ENCODE data around the gene DDAH2. TPM values are rescaled to one million over a fixed set of nuclear protein-coding genes. Genes with fewer than 3 reads are reported as not detected.
A peak's percentile ranks its signal among the peaks of the same experiment; 100 is the strongest.

Gene DDAH2
- polyA plus RNA-seq, 3 donors, result 29.8 to 56.0 (median 30.6) TPM

DNA sequence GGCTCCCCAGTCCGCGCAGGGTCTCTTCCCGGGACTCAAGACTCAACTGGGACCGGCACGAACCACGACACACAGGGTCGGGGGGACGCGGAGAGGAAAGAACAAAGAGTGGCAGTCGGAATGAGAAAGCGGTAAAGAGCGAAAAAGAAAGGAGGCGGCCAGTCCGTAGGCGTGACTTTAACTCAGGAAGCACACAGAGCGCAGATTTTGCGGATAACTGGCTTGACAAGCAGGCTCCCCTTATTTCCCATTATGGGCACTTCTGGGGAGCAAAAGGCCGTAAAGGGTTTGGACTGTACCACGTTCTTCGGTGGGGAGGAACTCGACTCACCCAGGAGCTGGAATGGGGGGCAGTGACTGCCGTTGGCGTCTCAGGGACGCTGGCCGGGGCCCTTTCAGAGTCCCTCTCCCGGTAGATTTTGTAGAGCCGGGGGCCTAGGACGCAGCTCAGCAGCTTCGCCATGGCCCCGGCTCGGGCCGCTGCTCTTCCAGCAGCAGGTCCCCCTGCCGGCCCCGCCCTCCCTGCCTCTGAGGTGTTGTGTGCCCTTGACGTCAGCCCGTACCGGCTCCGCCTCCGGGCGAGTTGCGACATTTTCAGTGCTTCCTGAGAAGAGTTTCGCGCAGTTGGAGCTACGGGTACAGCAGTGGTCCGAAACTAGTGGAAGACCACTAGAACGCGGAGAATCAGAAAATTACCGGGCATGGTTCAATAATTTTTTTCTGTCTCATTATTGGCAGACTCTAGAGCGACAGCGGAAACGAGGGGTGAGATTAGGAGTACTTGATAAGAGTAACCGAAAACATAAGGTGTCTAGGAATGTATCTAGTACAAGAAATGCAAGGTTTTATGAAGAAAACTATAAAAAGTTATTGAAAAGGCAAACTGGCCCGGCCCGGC is 26.0 kb downstream of the DDAH2 start, which contains the start of gene ABHD16A:
Gene ABHD16A (minus strand): TSS at position 506 of the 898 bp plus-strand sequence. CDS start 43 bp downstream, at position 463.
- peaks cover 23% of the 10 kb centered on the region for H3K4me1 Mint-ChIP-seq
- peak within 1 kb of the TSS; percentile 85 for H3K4me2 ChIP-seq (replicated peaks; ENCODE audit: extremely low read depth, low read length, poor library complexity, severe bottlenecking)
- peaks cover 16 to 32% of the 10 kb centered on the region in 2 donors for H3K36me3 ChIP-seq (replicated peaks in 1 of 2; ENCODE audit: control insufficient read depth in 1 of 2, insufficient read depth in 2 of 2, low read length in 2 of 2)
- peak within 1 kb of the TSS; percentile 99 to 100 (median 99) for H3K27ac Mint-ChIP-seq
- TF ChIP-seq, protein P1, sequence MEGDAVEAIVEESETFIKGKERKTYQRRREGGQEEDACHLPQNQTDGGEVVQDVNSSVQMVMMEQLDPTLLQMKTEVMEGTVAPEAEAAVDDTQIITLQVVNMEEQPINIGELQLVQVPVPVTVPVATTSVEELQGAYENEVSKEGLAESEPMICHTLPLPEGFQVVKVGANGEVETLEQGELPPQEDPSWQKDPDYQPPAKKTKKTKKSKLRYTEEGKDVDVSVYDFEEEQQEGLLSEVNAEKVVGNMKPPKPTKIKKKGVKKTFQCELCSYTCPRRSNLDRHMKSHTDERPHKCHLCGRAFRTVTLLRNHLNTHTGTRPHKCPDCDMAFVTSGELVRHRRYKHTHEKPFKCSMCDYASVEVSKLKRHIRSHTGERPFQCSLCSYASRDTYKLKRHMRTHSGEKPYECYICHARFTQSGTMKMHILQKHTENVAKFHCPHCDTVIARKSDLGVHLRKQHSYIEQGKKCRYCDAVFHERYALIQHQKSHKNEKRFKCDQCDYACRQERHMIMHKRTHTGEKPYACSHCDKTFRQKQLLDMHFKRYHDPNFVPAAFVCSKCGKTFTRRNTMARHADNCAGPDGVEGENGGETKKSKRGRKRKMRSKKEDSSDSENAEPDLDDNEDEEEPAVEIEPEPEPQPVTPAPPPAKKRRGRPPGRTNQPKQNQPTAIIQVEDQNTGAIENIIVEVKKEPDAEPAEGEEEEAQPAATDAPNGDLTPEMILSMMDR (IDR thresholded peaks at IDR 0.05), result no peak
- H4K20me1 ChIP-seq (ENCODE audit: insufficient read depth, low read length), result peaks cover 24% of the 10 kb centered on the region
- H3K27ac ChIP-seq (ENCODE audit: low read depth in 1 of 2, low read length in 2 of 2), result peak within 1 kb of the TSS; percentile 94 to 96
- peak within 1 kb of the TSS; percentile 76 for H2AFZ ChIP-seq (ENCODE audit: insufficient read depth, low read depth, low read length, poor library complexity, severe bottlenecking)
- no peaks in the 10 kb centered on the region for H3K9me3 Mint-ChIP-seq
- intact Hi-C loops (cut with micrococcal nuclease), result loop anchor here in 1 of 2 donors (2.0 to 5.0 kb wide), 2 partner anchors 24 to 36 kb away; partner anchors contain the start of genes CSNK2B and LY6G5B
- under 1% methylated on average over 53 of the region's 54 CpGs for WGBS (ENCODE audit: insufficient coverage)
- no peaks in the 10 kb centered on the region for H3K9me3 ChIP-seq (replicated peaks in 1 of 2; ENCODE audit: control insufficient read depth in 1 of 2, insufficient read depth in 1 of 2, low read length in 2 of 2)
- no peaks in the 10 kb centered on the region for H3K27me3 ChIP-seq (ENCODE audit: control insufficient read depth in 2 of 2, insufficient read depth in 2 of 2, low read length in 2 of 2)
- H3K36me3 Mint-ChIP-seq, result peaks cover 16 to 31% of the 10 kb centered on the region in 2 donors
- H3K9ac ChIP-seq (ENCODE audit: insufficient read depth, low read length, poor library complexity, severe bottlenecking), result peak within 1 kb of the TSS; percentile 82
- peak; percentile 96 to 97 (median 96) for DNase-seq
- peak within 1 kb of the TSS; percentile 98 to 100 for H3K4me3 Mint-ChIP-seq
- H3K27me3 Mint-ChIP-seq (ENCODE audit: low read depth in 3 of 3), result peaks cover 0 to 1% (median 0%) of the 10 kb centered on the region in 3 donors
- peaks cover 20 to 26% of the 10 kb centered on the region in 2 donors for H3K4me1 ChIP-seq (ENCODE audit: control insufficient read depth in 1 of 2, insufficient read depth in 2 of 2, low read length in 2 of 2)
- H3K79me2 ChIP-seq (ENCODE audit: insufficient read depth, low read length), result peaks cover 45% of the 10 kb centered on the region
- H3K4me3 ChIP-seq (replicated peaks in 1 of 3; ENCODE audit: low read depth in 2 of 3, low read length in 3 of 3), result peak within 1 kb of the TSS; percentile 92 to 98 (median 97)

DNA sequence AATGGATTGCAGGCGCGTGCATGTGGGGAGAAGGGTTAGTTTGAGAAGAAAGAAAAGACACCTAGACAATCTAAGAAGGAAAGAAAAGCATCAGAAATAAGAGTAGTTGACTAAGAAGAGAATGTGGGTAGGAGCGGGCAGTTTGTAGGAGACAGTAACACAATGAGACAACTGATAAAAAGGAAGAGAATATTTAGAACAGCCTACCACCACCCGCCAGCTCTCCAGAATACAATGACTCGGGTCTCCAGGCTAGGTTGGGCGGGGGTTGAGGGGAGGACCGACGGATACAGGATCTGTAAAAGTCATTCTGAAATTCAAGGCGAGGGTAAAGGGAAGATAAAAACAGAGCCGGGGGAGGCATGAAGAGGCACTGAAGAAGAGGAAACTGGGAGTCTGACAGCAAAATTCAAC is 26.7 kb downstream of the DDAH2 start:
- Histone ChIP-seq H3K4me3 (replicated peaks in 1 of 3; ENCODE audit: low read depth in 2 of 3, low read length in 3 of 3) (peak overlapping the region; percentile 92 to 98 (median 97)), H2AFZ (ENCODE audit: insufficient read depth, low read depth, low read length, poor library complexity, severe bottlenecking) (peak overlapping the region; percentile 76), H3K79me2 (ENCODE audit: insufficient read depth, low read length) (peaks cover 51% of the 10 kb centered on the region), H3K9me3 (replicated peaks in 1 of 2; ENCODE audit: control insufficient read depth in 1 of 2, insufficient read depth in 1 of 2, low read length in 2 of 2) (no peaks in the 10 kb centered on the region), H4K20me1 (ENCODE audit: insufficient read depth, low read length) (peaks cover 31% of the 10 kb centered on the region), H3K27me3 (ENCODE audit: control insufficient read depth in 2 of 2, insufficient read depth in 2 of 2, low read length in 2 of 2) (no peaks in the 10 kb centered on the region), H3K4me2 (replicated peaks; ENCODE audit: extremely low read depth, low read length, poor library complexity, severe bottlenecking) (peak overlapping the region; percentile 85), H3K9ac (ENCODE audit: insufficient read depth, low read length, poor library complexity, severe bottlenecking) (peak overlapping the region; percentile 82), H3K4me1 (ENCODE audit: control insufficient read depth in 1 of 2, insufficient read depth in 2 of 2, low read length in 2 of 2) (peaks cover 20 to 26% of the 10 kb centered on the region in 2 donors), H3K36me3 (replicated peaks in 1 of 2; ENCODE audit: control insufficient read depth in 1 of 2, insufficient read depth in 2 of 2, low read length in 2 of 2) (peaks cover 19 to 39% of the 10 kb centered on the region in 2 donors), H3K27ac (ENCODE audit: low read depth in 1 of 2, low read length in 2 of 2) (peak overlapping the region; percentile 94 to 96)
- Mint-ChIP-seq H3K9me3 (no peaks in the 10 kb centered on the region), H3K27me3 (ENCODE audit: low read depth in 3 of 3) (peaks cover 0 to 1% (median 0%) of the 10 kb centered on the region in 3 donors), H3K4me1 (peaks cover 27% of the 10 kb centered on the region), H3K36me3 (peaks cover 21 to 37% of the 10 kb centered on the region in 2 donors), H3K4me3 (peak overlapping the region; percentile 98 to 100), H3K27ac (peak overlapping the region; percentile 99 to 100 (median 99))
- WGBS (ENCODE audit: insufficient coverage), result 0% methylated on average over 5 of the region's 10 CpGs
- TF ChIP-seq, protein P1 (IDR thresholded peaks at IDR 0.05), result no peak
- intact Hi-C loops (cut with micrococcal nuclease), result loop anchor here in 1 of 2 donors (2.0 to 5.0 kb wide), 2 partner anchors 24 to 35 kb away; partner anchors contain the start of genes CSNK2B and LY6G5B
- DNase-seq, result peak in 1 of 3 donors; percentile 27
